Neural progenitor cell (in vitro differentiated cells): ENCODE data around the gene FAM163A. TPM values are rescaled to one million over a fixed set of nuclear protein-coding genes. Genes with fewer than 3 reads are reported as not detected.
"Not testable (repeated sequence)": the region's sequence is repeated elsewhere in the genome, so short reads cannot be mapped to it uniquely, and the experiment has no call there.

Experiments used
- DNase-seq: peaks from one replicate; pipeline ENCODE4 v3.0.0-alpha.2; 2016; ENCODE audit warnings: low spot score
- H2AFZ ChIP-seq: fragments of 200-600 bp; sonication (generic); replicated peaks from 2 replicates; pipeline ENCODE4 v1.6.1; 2016; ENCODE audit warnings: antibody characterized with exemption
- H3F3A ChIP-seq: fragments of 200-600 bp; sonication (generic); 2 replicates; pipeline ENCODE4 v1.6.1; 2016; ENCODE audit warnings: antibody characterized with exemption, low read depth
- H3K27ac ChIP-seq: fragments of 200-600 bp; sonication (generic); 2 replicates; pipeline ENCODE4 v1.5.1; 2016; ENCODE audit warnings: mild to moderate bottlenecking
- H3K27me3 ChIP-seq: fragments of 200-600 bp; sonication (generic); 2 replicates; pipeline ENCODE4 v1.6.1; 2016; ENCODE audit warnings: mild to moderate bottlenecking, moderate library complexity
- H3K36me3 ChIP-seq: fragments of 200-600 bp; sonication (generic); 2 replicates; pipeline ENCODE4 v1.5.1; 2016
- H3K4me1 ChIP-seq: fragments of 200-600 bp; sonication (generic); 2 replicates; pipeline ENCODE4 v1.6.1; 2016; ENCODE audit warnings: mixed run types
- H3K4me2 ChIP-seq: fragments of 200-600 bp; sonication (generic); 2 replicates; pipeline ENCODE4 v1.6.1; 2016
- H3K4me3 ChIP-seq: fragments of 200-600 bp; sonication (generic); 2 replicates; pipeline ENCODE4 v1.5.1; 2016
- H3K79me2 ChIP-seq: fragments of 200-600 bp; sonication (generic); 2 replicates; pipeline ENCODE4 v1.6.1; 2016; ENCODE audit warnings: low read depth
- H3K9ac ChIP-seq: fragments of 200-600 bp; sonication (generic); 2 replicates; pipeline ENCODE4 v1.6.1; 2016
- H3K9me3 ChIP-seq: fragments of 200-600 bp; sonication (generic); 2 replicates; pipeline ENCODE4 v1.5.1; 2016; ENCODE audit warnings: low read depth
- H4K20me1 ChIP-seq: fragments of 200-600 bp; sonication (generic); 2 replicates; pipeline ENCODE4 v1.6.1; 2016; ENCODE audit warnings: low read depth
- H3K27ac Mint-ChIP-seq: 3 replicates; pipeline ENCODE4 v1.8.0; 2021; ENCODE audit warnings: mixed read lengths
- H3K27me3 Mint-ChIP-seq: 2 replicates; pipeline ENCODE4 v1.8.0; 2022; ENCODE audit warnings: low read depth, mild to moderate bottlenecking, inconsistent platforms, moderate library complexity, mixed read lengths; ENCODE audit not compliant: insufficient read depth
- H3K36me3 Mint-ChIP-seq: 3 replicates; pipeline ENCODE4 v1.8.0; 2021; ENCODE audit warnings: mixed read lengths
- H3K4me1 Mint-ChIP-seq: 3 replicates; pipeline ENCODE4 v1.8.0; 2021; ENCODE audit warnings: mixed read lengths
- H3K4me3 Mint-ChIP-seq: 3 replicates; pipeline ENCODE4 v1.8.0; 2021; ENCODE audit warnings: mild to moderate bottlenecking, moderate library complexity, mixed read lengths
- H3K9me3 Mint-ChIP-seq: 3 replicates; pipeline ENCODE4 v1.8.0; 2020; ENCODE audit warnings: mixed read lengths
- EZH2 ChIP-seq: fragments of 200-600 bp; sonication (generic); IDR thresholded peaks from 2 replicates; pipeline ENCODE4 v1.6.1; 2017; ENCODE audit warnings: antibody characterized with exemption, mild to moderate bottlenecking, moderate library complexity
- EZH2phosphoT487 ChIP-seq: fragments of 200-600 bp; sonication (generic); IDR thresholded peaks from 2 replicates; pipeline ENCODE4 v1.6.1; 2017; ENCODE audit warnings: antibody characterized with exemption
- total RNA-seq: library from RNA; depleted of rRNA; stranded (reverse); fragments of >200 nt; gene quantifications from 2 replicates; pipeline ENCODE4 v1.2.3, GENCODE V29; 2015; ENCODE audit warnings: low replicate concordance
- TF ChIP-seq, protein P1 (sequence below): fragments of 200-600 bp; sonication (generic); IDR thresholded peaks from 2 replicates; pipeline ENCODE4 v1.5.1; 2017; ENCODE audit warnings: antibody characterized with exemption, mild to moderate bottlenecking

FAM163A gene
- total RNA-seq, 1 donor from 2014 or later, result 0.11 TPM

DNA sequence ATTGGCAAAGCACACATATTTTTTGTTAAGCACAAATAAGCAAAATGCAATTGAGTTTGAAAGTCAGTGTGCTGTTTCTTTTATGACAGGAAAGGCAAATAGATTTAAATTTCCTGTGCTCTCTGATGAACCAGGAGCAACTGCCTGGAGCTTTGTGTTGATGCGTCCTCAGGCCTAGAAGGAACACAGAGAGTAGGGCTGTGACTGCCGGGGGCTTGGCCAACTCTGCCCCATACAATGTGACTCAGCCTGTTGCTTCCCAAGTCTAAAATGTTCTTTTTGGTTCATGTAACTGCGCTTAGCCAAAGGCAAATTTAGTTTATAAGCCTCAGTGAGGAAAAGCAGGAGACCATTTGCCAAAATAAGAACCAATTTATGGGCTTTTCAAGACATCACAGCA lies 97.0 kb downstream of the FAM163A start:
- Histone ChIP-seq H3F3A (no peaks in the 10 kb centered on the region), H3K9me3 (no peaks in the 10 kb centered on the region), H3K27ac (no peak overlapping the region), H4K20me1 (no peaks in the 10 kb centered on the region), H2AFZ (no peak overlapping the region), H3K4me2 (no peak overlapping the region), H3K36me3 (peaks cover 3% of the 10 kb centered on the region), H3K79me2 (no peaks in the 10 kb centered on the region), H3K9ac (no peak overlapping the region), H3K4me3 (no peak overlapping the region), H3K27me3 (no peaks in the 10 kb centered on the region), H3K4me1 (no peaks in the 10 kb centered on the region)
- TF ChIP-seq EZH2 (no peak), EZH2phosphoT487 (no peak)
- TF ChIP-seq, protein P1, sequence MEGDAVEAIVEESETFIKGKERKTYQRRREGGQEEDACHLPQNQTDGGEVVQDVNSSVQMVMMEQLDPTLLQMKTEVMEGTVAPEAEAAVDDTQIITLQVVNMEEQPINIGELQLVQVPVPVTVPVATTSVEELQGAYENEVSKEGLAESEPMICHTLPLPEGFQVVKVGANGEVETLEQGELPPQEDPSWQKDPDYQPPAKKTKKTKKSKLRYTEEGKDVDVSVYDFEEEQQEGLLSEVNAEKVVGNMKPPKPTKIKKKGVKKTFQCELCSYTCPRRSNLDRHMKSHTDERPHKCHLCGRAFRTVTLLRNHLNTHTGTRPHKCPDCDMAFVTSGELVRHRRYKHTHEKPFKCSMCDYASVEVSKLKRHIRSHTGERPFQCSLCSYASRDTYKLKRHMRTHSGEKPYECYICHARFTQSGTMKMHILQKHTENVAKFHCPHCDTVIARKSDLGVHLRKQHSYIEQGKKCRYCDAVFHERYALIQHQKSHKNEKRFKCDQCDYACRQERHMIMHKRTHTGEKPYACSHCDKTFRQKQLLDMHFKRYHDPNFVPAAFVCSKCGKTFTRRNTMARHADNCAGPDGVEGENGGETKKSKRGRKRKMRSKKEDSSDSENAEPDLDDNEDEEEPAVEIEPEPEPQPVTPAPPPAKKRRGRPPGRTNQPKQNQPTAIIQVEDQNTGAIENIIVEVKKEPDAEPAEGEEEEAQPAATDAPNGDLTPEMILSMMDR, result no peak
- H3K9me3 Mint-ChIP-seq, result no peaks in the 10 kb centered on the region
- peaks cover 12% of the 10 kb centered on the region for H3K36me3 Mint-ChIP-seq
- no peaks in the 10 kb centered on the region for H3K27me3 Mint-ChIP-seq
- H3K4me3 Mint-ChIP-seq, result no peak overlapping the region
- no peaks in the 10 kb centered on the region for H3K4me1 Mint-ChIP-seq
- DNase-seq, result no peak
- H3K27ac Mint-ChIP-seq, result no peak overlapping the region

DNA sequence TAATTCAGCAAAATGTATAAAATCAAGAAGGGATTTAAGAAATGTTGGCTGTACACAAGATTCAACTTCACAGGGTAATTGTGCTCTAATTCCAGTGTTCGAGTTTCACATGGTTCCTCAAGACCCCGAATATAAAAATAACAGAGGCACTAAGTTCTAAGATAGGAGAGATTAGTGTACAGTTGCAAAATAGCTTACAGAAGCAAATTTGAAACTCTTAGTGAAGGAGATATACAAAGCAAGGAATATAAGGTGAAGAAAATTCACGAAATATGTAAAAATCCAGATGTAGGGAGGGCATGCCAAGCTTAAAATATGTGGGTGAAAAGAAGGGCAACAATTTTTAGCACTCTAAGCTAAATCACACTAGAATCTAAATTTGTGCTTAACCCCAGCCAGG lies 105.1 kb downstream of the FAM163A start:
- no peaks in the 10 kb centered on the region for H3K9me3 ChIP-seq
- Mint-ChIP-seq H3K27me3 (no peaks in the 10 kb centered on the region), H3K4me3 (no peak overlapping the region), H3K36me3 (peaks cover 20% of the 10 kb centered on the region), H3K9me3 (no peaks in the 10 kb centered on the region), H3K4me1 (no peaks in the 10 kb centered on the region), H3K27ac (no peak overlapping the region)
- TF ChIP-seq EZH2 (no peak), EZH2phosphoT487 (no peak)
- TF ChIP-seq, protein P1, result no peak
- H4K20me1 ChIP-seq, result no peaks in the 10 kb centered on the region
- no peak overlapping the region for H3K27ac ChIP-seq
- H3K79me2 ChIP-seq, result no peaks in the 10 kb centered on the region
- no peak overlapping the region for H3K4me2 ChIP-seq
- H2AFZ ChIP-seq, result no peak overlapping the region
- no peak overlapping the region for H3K4me3 ChIP-seq
- peaks cover 20% of the 10 kb centered on the region for H3K36me3 ChIP-seq
- no peaks in the 10 kb centered on the region for H3F3A ChIP-seq
- no peaks in the 10 kb centered on the region for H3K27me3 ChIP-seq
- no peaks in the 10 kb centered on the region for H3K4me1 ChIP-seq
- H3K9ac ChIP-seq, result no peak overlapping the region
- DNase-seq, result no peak

DNA sequence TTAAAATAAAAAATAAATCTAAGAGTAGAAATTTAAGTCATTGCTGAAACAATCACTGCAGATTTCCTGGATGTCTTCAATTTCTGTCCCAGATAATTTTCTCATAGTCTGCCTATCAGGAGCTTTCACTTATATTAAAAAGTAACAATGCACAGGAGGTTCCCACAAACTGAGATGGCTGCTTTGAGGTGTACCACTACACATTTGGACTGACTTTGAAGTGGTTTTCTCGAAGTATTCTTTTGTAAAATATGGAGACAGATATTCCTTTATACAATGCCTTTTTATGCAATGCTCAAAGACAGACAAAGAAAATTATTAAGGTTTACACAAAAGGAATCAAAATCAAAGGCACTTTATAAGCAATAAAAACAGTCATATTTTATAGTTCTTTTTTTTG lies 110.0 kb downstream of the FAM163A start:
- H3K9me3 ChIP-seq, result no peaks in the 10 kb centered on the region
- H3K27me3 Mint-ChIP-seq, result no peaks in the 10 kb centered on the region
- peaks cover 19% of the 10 kb centered on the region for H3K36me3 Mint-ChIP-seq
- no peak overlapping the region for H3K9ac ChIP-seq
- H2AFZ ChIP-seq, result no peak overlapping the region
- H3K9me3 Mint-ChIP-seq, result no peaks in the 10 kb centered on the region
- no peaks in the 10 kb centered on the region for H3K27me3 ChIP-seq
- no peak overlapping the region for H3K4me3 ChIP-seq
- no peak overlapping the region for H3K4me2 ChIP-seq
- TF ChIP-seq EZH2phosphoT487 (no peak), EZH2 (no peak)
- TF ChIP-seq, protein P1, result no peak
- no peaks in the 10 kb centered on the region for H3K4me1 ChIP-seq
- no peaks in the 10 kb centered on the region for H4K20me1 ChIP-seq
- H3K27ac Mint-ChIP-seq, result no peak overlapping the region
- H3K27ac ChIP-seq, result no peak overlapping the region
- H3F3A ChIP-seq, result no peaks in the 10 kb centered on the region
- H3K36me3 ChIP-seq, result peaks cover 6% of the 10 kb centered on the region
- H3K4me1 Mint-ChIP-seq, result no peaks in the 10 kb centered on the region
- DNase-seq, result no peak
- no peaks in the 10 kb centered on the region for H3K79me2 ChIP-seq
- no peak overlapping the region for H3K4me3 Mint-ChIP-seq

DNA sequence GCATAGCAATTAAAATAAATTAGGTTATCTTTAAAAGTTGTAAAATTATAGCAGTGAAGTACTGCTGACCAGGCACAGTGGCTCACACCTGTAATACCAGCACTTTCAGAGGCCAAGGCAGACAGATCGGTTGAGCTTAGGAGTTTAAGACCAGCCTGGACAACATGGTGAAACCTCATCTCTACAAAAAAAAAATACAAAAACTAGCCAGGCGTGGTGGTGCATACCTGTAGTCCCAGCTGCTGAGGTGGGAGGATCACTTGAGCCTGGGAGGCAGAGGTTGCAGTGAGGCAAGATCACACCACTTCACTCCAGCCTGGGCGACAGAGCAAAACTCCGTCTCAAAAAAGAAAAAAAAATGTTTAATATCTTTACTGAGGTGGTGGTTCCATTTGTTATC lies 112.7 kb downstream of the FAM163A start:
- H3K36me3 Mint-ChIP-seq, result peaks cover 13% of the 10 kb centered on the region
- not testable (repeated sequence) for H3K9me3 Mint-ChIP-seq, H3K79me2 ChIP-seq, H4K20me1 ChIP-seq, DNase-seq, H3K4me3 ChIP-seq, H3F3A ChIP-seq, H3K27ac Mint-ChIP-seq, H3K27ac ChIP-seq, H3K4me1 ChIP-seq, H3K36me3 ChIP-seq, H3K4me2 ChIP-seq, H2AFZ ChIP-seq, H3K27me3 ChIP-seq, H3K9ac ChIP-seq, H3K4me3 Mint-ChIP-seq, H3K27me3 Mint-ChIP-seq, H3K9me3 ChIP-seq
- H3K4me1 Mint-ChIP-seq, result peaks cover 12% of the 10 kb centered on the region
